ENCODE results near the gene LILRB5.
"Not testable (repeated sequence)": the region's sequence is repeated elsewhere in the genome, so short reads cannot be mapped to it uniquely, and the experiment has no call there.

LILRB5 gene

DNA sequence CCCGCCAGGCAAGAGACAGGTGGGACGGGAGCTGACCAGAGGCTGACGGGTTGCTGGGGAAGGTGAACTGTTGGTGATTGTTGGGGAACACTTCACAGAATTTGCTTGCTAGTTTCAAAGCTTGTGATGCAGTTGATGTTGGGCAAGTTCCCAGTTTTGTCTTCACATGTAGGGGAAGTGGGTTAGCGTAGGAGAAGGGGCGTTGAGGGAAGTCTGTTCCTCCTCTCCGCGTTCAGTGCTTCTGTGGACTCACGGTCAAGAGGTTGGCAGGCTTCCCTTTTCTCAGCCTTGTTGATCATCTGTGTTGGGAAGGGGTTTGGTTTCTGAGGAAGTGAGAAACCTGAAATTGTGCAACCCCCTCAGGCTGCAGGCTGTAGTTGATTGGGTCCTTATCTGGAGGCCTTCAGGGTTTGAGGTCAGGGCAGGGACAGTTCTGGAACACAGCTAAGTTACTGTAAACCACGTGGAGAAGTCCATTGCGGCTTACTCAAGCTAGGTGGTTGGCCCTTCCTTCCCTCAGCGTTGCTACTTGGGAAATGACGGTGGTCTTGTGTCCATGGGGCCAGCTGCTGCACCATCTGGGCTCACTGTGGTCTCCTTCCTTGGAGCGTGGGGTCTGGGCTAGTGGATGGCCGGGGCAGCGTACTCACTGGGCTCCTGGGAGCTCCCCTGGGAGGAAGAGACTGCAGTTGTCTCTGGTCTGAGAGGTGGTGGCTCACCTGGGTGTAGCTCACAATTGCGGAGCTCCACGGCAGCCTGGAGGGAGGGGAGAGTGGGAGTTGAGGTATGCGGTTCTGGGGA lies 48.9 kb downstream of the LILRB5 start:
- peak; percentile 99 for DNase-seq (ENCODE audit: low read depth)
- H3K4me3 ChIP-seq (ENCODE audit: low read depth, low read length), result no peak overlapping the region

DNA sequence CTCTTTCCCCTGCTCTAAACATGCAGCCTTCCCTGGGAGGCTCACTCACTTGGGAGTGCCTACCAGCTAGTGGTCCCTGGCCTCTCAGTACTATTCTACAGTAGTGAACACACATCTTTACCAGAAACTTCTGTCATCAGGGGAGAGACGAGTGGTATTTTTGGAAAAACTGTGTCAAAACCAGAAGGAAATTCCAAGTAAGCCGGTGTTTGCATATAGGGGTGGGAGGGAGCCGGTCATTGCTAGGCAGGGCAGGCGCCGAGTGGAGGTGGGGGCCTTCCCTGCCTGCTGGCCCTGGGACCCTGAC lies 49.4 kb downstream of the LILRB5 start:
- TF ChIP-seq, protein P1, sequence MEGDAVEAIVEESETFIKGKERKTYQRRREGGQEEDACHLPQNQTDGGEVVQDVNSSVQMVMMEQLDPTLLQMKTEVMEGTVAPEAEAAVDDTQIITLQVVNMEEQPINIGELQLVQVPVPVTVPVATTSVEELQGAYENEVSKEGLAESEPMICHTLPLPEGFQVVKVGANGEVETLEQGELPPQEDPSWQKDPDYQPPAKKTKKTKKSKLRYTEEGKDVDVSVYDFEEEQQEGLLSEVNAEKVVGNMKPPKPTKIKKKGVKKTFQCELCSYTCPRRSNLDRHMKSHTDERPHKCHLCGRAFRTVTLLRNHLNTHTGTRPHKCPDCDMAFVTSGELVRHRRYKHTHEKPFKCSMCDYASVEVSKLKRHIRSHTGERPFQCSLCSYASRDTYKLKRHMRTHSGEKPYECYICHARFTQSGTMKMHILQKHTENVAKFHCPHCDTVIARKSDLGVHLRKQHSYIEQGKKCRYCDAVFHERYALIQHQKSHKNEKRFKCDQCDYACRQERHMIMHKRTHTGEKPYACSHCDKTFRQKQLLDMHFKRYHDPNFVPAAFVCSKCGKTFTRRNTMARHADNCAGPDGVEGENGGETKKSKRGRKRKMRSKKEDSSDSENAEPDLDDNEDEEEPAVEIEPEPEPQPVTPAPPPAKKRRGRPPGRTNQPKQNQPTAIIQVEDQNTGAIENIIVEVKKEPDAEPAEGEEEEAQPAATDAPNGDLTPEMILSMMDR (conservative IDR thresholded peaks at IDR 0.05; ENCODE audit: low read depth, low read length), result no peak
- no peak overlapping the region for H3K4me3 ChIP-seq (ENCODE audit: low read depth, low read length)
- no peak for DNase-seq (ENCODE audit: low read depth)

More for the DNA sequence above, 48.9 kb downstream of the LILRB5 start:
- TF ChIP-seq, protein P1 (conservative IDR thresholded peaks at IDR 0.05; ENCODE audit: low read depth, low read length), result no peak

DNA sequence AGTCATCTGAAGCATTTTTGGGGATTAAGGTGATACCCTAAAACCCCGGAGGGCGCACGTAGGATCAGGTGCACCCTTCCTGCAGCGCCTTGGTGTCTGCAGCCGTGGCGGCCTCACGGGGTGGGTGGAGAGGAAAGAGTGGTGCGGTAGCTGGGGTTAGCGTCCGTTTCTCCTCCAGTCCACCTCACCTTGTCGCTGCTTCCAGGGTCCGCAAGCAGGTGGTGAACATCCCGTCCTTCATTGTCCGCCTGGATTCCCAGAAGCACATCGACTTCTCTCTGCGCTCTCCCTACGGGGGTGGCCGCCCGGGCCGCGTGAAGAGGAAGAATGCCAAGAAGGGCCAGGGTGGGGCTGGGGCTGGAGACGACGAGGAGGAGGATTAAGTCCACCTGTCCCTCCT lies 49.9 kb downstream of the LILRB5 start:
- DNase-seq (ENCODE audit: low read depth); H3K4me3 ChIP-seq (ENCODE audit: low read depth, low read length): not testable (repeated sequence)

DNA sequence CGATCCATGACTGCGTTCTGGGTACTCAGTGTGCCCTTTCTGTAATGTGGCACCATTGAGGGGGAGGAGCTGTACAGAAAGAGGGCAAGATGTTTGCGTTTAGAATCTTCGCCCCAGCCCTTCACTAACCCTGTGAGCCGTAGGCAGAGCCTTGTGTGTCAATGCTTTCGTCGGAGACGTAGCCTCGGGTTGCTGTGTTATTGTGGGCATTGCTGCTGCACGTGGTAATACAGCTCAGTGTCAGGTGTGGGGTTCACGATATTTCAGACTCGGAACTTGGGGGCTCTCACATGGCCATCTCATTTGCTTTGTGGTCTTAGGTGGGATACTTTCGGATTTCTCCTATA lies 50.3 kb downstream of the LILRB5 start:
- TF ChIP-seq, protein P1 (conservative IDR thresholded peaks at IDR 0.05; ENCODE audit: low read depth, low read length), result no peak
- no peak for DNase-seq (ENCODE audit: low read depth)
- H3K4me3 ChIP-seq (ENCODE audit: low read depth, low read length), result no peak overlapping the region

DNA sequence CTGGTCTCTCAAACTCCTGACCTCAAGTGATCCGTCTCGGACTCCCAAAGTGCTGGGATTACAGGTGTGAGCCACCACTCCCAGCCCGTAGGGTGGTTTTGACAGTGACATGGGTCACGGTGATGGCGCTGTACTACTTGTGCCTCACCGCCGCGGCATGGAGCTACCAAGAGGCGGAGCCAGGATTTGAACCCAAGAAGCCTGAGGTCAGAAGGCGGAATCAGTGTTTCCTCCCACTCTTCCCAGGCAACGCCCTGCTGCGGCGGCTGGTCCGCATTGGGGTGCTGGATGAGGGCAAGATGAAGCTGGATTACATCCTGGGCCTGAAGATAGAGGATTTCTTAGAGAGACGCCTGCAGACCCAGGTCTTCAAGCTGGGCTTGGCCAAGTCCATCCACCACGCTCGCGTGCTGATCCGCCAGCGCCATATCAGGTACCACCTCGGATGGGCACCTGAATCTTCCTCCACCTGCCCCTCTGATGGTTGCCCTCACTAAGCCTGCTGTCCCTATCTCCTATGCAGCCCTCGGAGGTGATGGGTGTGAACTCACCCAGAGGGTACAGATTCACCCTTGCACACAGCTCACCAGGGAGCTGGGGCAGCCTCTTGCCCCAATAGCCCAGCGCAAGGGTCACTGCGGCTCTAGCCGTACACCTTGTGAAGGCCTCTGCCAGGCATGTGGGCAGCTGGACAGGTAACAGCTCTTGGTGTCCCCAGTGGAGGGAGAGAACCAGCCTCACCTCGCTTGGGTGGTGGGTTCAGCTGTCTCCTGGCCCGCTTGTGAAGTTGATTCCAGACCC lies 50.8 kb downstream of the LILRB5 start:
- DNase-seq (ENCODE audit: low read depth), result no peak
- no peak overlapping the region for H3K4me3 ChIP-seq (ENCODE audit: low read depth, low read length)
- TF ChIP-seq, protein P1 (conservative IDR thresholded peaks at IDR 0.05; ENCODE audit: low read depth, low read length), result no peak

DNA sequence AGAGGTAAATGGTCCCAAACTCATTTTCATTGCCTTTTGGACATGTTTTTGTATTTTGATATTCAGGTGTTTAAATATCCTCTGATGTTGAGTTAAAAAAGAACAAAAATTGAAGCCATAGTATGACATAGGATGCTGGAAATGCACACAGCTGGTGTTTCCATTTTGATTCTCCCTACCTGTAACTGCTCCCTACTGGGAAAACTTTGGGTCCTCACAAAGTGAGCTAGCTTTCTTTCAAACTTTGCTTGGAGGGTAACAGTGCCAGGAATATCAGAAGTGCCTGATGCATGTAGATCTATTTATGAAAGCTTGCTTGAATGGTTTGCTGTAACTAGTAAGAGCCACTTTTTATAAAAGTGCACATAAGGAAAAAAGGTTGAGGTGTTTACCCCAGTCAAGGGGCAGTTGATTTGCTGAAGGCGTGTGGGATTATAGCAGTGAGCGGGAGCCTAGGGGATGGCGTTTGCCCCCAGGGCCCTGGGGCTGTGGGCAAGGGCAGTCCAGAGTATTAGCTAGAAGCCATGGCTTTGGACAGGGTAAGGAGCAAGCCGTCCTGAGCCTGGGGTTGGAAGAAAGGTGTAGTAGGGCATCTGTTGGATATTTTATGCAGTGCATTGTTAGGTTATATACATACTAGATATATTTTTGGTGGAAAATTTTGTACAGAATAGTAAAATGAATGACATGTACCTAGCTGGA lies 52.2 kb downstream of the LILRB5 start:
- DNase-seq (ENCODE audit: low read depth), result no peak
- H3K4me3 ChIP-seq (ENCODE audit: low read depth, low read length), result no peak overlapping the region
- TF ChIP-seq, protein P1 (conservative IDR thresholded peaks at IDR 0.05; ENCODE audit: low read depth, low read length), result no peak

DNA sequence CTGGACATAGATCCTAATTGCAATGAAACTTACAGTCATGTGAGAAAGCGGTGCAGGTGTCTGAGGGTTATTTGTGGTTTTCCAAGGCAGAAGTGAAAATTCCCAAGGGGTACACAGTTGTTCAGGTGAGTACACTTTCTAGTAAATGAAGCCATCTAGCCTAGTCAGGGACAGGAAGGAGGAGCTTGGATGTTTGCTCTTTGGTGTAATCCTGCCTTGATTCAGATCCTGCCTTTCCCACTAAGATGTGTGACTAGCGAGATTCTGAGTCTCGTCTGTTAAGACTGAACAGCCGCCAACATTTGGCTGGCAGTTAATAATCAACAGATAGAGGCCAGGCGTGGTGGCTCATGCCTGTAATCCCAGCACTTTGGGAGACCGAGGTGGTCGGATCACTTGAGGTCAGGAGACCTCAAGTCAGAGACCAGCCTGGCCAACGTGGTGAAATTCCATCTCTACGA lies 53.9 kb downstream of the LILRB5 start:
- TF ChIP-seq, protein P1 (conservative IDR thresholded peaks at IDR 0.05; ENCODE audit: low read depth, low read length), result no peak
- no peak for DNase-seq (ENCODE audit: low read depth)
- H3K4me3 ChIP-seq (ENCODE audit: low read depth, low read length), result no peak overlapping the region
